ENCODE results near the gene CFAP46. TPM values are rescaled to one million over a fixed set of nuclear protein-coding genes. Genes with fewer than 3 reads are reported as not detected.

CFAP46 gene
- polyA plus RNA-seq, 1 of the 3 experiments (the other 2 are of a cell fraction), result 3.9 TPM

- Histone ChIP-seq H3K4me2 (no peak overlapping the region), H3K27ac (ENCODE audit: low read depth in 2 of 2, low read length in 1 of 2) (no peak overlapping the region), H3K9ac (no peak overlapping the region), H2AFZ (ENCODE audit: low read depth) (no peak overlapping the region), H3K27me3 (ENCODE audit: insufficient read depth) (no peaks in the 10 kb centered on the region; the same call in 1 of the 2 replicates), H3K36me3 (replicated peaks in 1 of 2; ENCODE audit: control insufficient read depth in 1 of 2, insufficient read depth in 2 of 2, low read length in 1 of 2) (no peaks in the 10 kb centered on the region), H3K4me1 (ENCODE audit: control insufficient read depth in 1 of 2, insufficient read depth in 2 of 2, low read depth in 1 of 2, low read length in 1 of 2) (peaks cover 0 to 11% of the 10 kb centered on the region in 2 experiments; a peak in 1 of 4 replicates), H3K4me3 (ENCODE audit: low read depth in 2 of 2, low read length in 1 of 2) (no peak overlapping the region), H4K20me1 (ENCODE audit: insufficient read depth) (no peaks in the 10 kb centered on the region), H3K9me2 (no peaks in the 10 kb centered on the region), H3K9me3 (no peaks in the 10 kb centered on the region), H3F3A (replicated peaks; ENCODE audit: insufficient read depth) (no peaks in the 10 kb centered on the region), H3K79me2 (ENCODE audit: insufficient read depth) (no peaks in the 10 kb centered on the region)
- ChIA-PET CTCF (interaction anchor here (1.0 kb wide), 1 partner anchor 199 kb away, joined by 3 read pairs; no protein-coding TSS in a partner anchor), POLR2A (no interaction called here)
- DNase-seq, result no peak
- TF ChIP-seq TEAD4 (IDR thresholded peaks at IDR 0.05; ENCODE audit: borderline replicate concordance, insufficient read depth) (no peak), EZH2phosphoT487 (IDR thresholded peaks at IDR 0.05; ENCODE audit: borderline replicate concordance, low read depth) (no peak), CHD2 (IDR thresholded peaks at IDR 0.05; ENCODE audit: low read length, partially characterized antibody) (no peak), ELF1 (IDR thresholded peaks at IDR 0.05) (no peak), TAF1 (IDR thresholded peaks at IDR 0.05; ENCODE audit: borderline replicate concordance, low read depth, low read length) (no peak), PBX3 (IDR thresholded peaks at IDR 0.05) (no peak), RCOR1 (IDR thresholded peaks at IDR 0.05; ENCODE audit: low read length) (no peak), FOXM1 (IDR thresholded peaks at IDR 0.05; ENCODE audit: low read depth) (no peak), FOXJ3 (CRISPR knock-in tag; IDR thresholded peaks at IDR 0.05) (no peak), CTCF (IDR thresholded peaks at IDR 0.05) (no peak), ZBTB33 (IDR thresholded peaks at IDR 0.05; ENCODE audit: borderline replicate concordance, low read depth) (no peak), MXI1 (IDR thresholded peaks at IDR 0.05; ENCODE audit: low read depth, low read length) (no peak)
- WGBS (ENCODE audit: low lambda C conversion rate), result 84% methylated on average over 12 of the region's 18 CpGs
Observed at GRCh38 chr10:132944510-132944909, 2.1 kb upstream of the CFAP46 start.
